ENCODE measurements around the gene PPFIA1. TPM values are rescaled to one million over a fixed set of nuclear protein-coding genes. Genes with fewer than 3 reads are reported as not detected.

PPFIA1 gene
- polyA plus RNA-seq, 1 of the 3 experiments (the other 2 are of a cell fraction): 37.4 TPM

DNA sequence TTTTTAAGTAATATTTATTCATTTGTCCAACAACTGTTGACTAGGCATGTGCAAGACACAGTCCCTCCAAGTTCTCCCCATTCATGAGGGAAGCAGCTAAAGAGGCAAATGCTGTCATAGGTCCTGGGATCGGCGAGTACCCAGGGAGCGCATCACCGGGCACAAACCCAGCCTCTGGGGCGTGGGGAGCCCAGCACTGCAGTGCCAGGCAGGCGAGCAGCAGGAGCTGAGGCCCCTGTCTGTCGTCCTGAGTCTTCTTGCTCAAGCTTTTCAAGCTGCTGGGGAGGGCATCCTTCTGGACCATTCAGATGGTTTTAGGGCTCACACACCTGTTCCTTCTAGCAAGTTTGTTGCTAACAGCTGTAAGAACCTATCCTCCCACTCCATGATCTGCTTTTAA is 62.1 kb downstream of the PPFIA1 start:
- H3K4me1 ChIP-seq (ENCODE audit: control insufficient read depth in 1 of 2, insufficient read depth in 2 of 2, low read depth in 1 of 2, low read length in 1 of 2): no peaks in the 10 kb centered on the region
- H2AFZ ChIP-seq (ENCODE audit: low read depth): no peak overlapping the region
- H3K36me3 ChIP-seq (replicated peaks in 1 of 2; ENCODE audit: control insufficient read depth in 1 of 2, insufficient read depth in 2 of 2, low read length in 1 of 2): peaks cover 63 to 76% of the 10 kb centered on the region in 2 experiments
- no peaks in the 10 kb centered on the region for H3F3A ChIP-seq (replicated peaks; ENCODE audit: insufficient read depth)
- 100% methylated on average over 3 of the region's 7 CpGs for WGBS (ENCODE audit: low lambda C conversion rate)
- no peaks in the 10 kb centered on the region for H3K79me2 ChIP-seq (ENCODE audit: insufficient read depth)
- no peaks in the 10 kb centered on the region for H3K27me3 ChIP-seq (ENCODE audit: insufficient read depth)
- H3K4me2 ChIP-seq: no peak overlapping the region
- no peak overlapping the region for H3K9ac ChIP-seq
- H3K9me2 ChIP-seq: no peaks in the 10 kb centered on the region
- no peaks in the 10 kb centered on the region for H3K9me3 ChIP-seq
- POLR2A ChIA-PET: no interaction called here
- CTCF ChIA-PET: interaction anchor here (1.0 kb wide), 1 partner anchor 46 kb away, joined by 3 read pairs; no protein-coding TSS in a partner anchor
- H4K20me1 ChIP-seq (ENCODE audit: insufficient read depth): no peaks in the 10 kb centered on the region
- TF ChIP-seq MXI1 (IDR thresholded peaks at IDR 0.05; ENCODE audit: low read depth, low read length) (no peak), TEAD4 (IDR thresholded peaks at IDR 0.05; ENCODE audit: borderline replicate concordance, insufficient read depth) (no peak), FOXJ3 (CRISPR knock-in tag; IDR thresholded peaks at IDR 0.05) (no peak), RFX5 (IDR thresholded peaks at IDR 0.05; ENCODE audit: low read length) (no peak), NRF1 (IDR thresholded peaks at IDR 0.05; ENCODE audit: low read depth, low read length) (no peak)
- TF ChIP-seq, protein P1, sequence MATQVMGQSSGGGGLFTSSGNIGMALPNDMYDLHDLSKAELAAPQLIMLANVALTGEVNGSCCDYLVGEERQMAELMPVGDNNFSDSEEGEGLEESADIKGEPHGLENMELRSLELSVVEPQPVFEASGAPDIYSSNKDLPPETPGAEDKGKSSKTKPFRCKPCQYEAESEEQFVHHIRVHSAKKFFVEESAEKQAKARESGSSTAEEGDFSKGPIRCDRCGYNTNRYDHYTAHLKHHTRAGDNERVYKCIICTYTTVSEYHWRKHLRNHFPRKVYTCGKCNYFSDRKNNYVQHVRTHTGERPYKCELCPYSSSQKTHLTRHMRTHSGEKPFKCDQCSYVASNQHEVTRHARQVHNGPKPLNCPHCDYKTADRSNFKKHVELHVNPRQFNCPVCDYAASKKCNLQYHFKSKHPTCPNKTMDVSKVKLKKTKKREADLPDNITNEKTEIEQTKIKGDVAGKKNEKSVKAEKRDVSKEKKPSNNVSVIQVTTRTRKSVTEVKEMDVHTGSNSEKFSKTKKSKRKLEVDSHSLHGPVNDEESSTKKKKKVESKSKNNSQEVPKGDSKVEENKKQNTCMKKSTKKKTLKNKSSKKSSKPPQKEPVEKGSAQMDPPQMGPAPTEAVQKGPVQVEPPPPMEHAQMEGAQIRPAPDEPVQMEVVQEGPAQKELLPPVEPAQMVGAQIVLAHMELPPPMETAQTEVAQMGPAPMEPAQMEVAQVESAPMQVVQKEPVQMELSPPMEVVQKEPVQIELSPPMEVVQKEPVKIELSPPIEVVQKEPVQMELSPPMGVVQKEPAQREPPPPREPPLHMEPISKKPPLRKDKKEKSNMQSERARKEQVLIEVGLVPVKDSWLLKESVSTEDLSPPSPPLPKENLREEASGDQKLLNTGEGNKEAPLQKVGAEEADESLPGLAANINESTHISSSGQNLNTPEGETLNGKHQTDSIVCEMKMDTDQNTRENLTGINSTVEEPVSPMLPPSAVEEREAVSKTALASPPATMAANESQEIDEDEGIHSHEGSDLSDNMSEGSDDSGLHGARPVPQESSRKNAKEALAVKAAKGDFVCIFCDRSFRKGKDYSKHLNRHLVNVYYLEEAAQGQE (IDR thresholded peaks at IDR 0.05; ENCODE audit: low read depth, low read length): no peak
- TF ChIP-seq, protein P2, sequence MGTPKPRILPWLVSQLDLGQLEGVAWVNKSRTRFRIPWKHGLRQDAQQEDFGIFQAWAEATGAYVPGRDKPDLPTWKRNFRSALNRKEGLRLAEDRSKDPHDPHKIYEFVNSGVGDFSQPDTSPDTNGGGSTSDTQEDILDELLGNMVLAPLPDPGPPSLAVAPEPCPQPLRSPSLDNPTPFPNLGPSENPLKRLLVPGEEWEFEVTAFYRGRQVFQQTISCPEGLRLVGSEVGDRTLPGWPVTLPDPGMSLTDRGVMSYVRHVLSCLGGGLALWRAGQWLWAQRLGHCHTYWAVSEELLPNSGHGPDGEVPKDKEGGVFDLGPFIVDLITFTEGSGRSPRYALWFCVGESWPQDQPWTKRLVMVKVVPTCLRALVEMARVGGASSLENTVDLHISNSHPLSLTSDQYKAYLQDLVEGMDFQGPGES (IDR thresholded peaks at IDR 0.05; ENCODE audit: low read depth, low read length): no peak
- TF ChIP-seq, protein P3, sequence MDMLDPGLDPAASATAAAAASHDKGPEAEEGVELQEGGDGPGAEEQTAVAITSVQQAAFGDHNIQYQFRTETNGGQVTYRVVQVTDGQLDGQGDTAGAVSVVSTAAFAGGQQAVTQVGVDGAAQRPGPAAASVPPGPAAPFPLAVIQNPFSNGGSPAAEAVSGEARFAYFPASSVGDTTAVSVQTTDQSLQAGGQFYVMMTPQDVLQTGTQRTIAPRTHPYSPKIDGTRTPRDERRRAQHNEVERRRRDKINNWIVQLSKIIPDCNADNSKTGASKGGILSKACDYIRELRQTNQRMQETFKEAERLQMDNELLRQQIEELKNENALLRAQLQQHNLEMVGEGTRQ (IDR thresholded peaks at IDR 0.05; ENCODE audit: borderline replicate concordance, low read depth, low read length): no peak
- H3K4me3 ChIP-seq (ENCODE audit: low read depth in 2 of 2, low read length in 1 of 2): no peak overlapping the region
- DNase-seq: no peak
- no peak overlapping the region for H3K27ac ChIP-seq (ENCODE audit: low read depth in 2 of 2, low read length in 1 of 2)

DNA sequence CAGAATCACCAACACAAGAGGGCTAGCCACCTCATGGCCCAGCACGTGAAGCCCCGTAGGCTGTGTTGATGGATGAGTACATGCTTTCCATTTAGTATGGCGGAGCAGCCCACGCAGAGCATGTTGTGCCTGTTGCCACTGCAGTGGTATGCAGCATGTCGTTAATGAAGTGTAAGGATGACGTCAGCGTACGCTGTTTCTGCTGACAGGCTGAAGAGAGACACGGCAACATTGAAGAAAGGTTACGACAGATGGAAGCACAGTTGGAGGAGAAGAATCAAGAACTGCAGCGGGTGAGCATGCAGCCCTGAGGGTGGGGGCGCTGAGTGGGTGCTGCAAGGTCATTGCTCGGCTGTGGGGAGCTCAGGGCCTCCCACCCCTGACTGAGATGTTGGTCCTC is 62.8 kb downstream of the PPFIA1 start:
- WGBS (ENCODE audit: low lambda C conversion rate): 96% methylated on average over 13 of the region's 13 CpGs
- H3K9me3 ChIP-seq: no peaks in the 10 kb centered on the region
- TF ChIP-seq POLR2AphosphoS5 (IDR thresholded peaks at IDR 0.05; ENCODE audit: low read depth, low read length): no peak
- no peak for TF ChIP-seq RFX5 (IDR thresholded peaks at IDR 0.05; ENCODE audit: low read length)
- TF ChIP-seq, protein P2 (IDR thresholded peaks at IDR 0.05; ENCODE audit: low read depth, low read length): no peak
- TF ChIP-seq FOXJ3 (CRISPR knock-in tag; IDR thresholded peaks at IDR 0.05): no peak
- TF ChIP-seq TAF1 (IDR thresholded peaks at IDR 0.05; ENCODE audit: borderline replicate concordance, low read depth, low read length): no peak
- no peak for TF ChIP-seq EZH2phosphoT487 (IDR thresholded peaks at IDR 0.05; ENCODE audit: borderline replicate concordance, low read depth)
- no peak for TF ChIP-seq ELF1 (IDR thresholded peaks at IDR 0.05)
- TF ChIP-seq FOXM1 (IDR thresholded peaks at IDR 0.05; ENCODE audit: low read depth): no peak
- TF ChIP-seq, protein P4, sequence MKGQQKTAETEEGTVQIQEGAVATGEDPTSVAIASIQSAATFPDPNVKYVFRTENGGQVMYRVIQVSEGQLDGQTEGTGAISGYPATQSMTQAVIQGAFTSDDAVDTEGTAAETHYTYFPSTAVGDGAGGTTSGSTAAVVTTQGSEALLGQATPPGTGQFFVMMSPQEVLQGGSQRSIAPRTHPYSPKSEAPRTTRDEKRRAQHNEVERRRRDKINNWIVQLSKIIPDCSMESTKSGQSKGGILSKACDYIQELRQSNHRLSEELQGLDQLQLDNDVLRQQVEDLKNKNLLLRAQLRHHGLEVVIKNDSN (IDR thresholded peaks at IDR 0.05; ENCODE audit: borderline replicate concordance, low read depth): no peak
- TF ChIP-seq GABPA (IDR thresholded peaks at IDR 0.05; ENCODE audit: low read depth): no peak
- TF ChIP-seq SMC3 (IDR thresholded peaks at IDR 0.05; ENCODE audit: low read depth, low read length): no peak
- TF ChIP-seq RXRA (IDR thresholded peaks at IDR 0.05; ENCODE audit: borderline replicate concordance, low read depth): no peak
- TF ChIP-seq, protein P3 (IDR thresholded peaks at IDR 0.05; ENCODE audit: borderline replicate concordance, low read depth, low read length): no peak
- no peak for TF ChIP-seq JUND (IDR thresholded peaks at IDR 0.05)
- TF ChIP-seq FOSL2 (IDR thresholded peaks at IDR 0.05; ENCODE audit: borderline replicate concordance, low read depth): no peak

More for the DNA sequence above, 62.8 kb downstream of the PPFIA1 start:
- H3K36me3 ChIP-seq (replicated peaks in 1 of 2; ENCODE audit: control insufficient read depth in 1 of 2, insufficient read depth in 2 of 2, low read length in 1 of 2): peaks cover 70 to 74% of the 10 kb centered on the region in 2 experiments
- no peaks in the 10 kb centered on the region for H3K27me3 ChIP-seq (ENCODE audit: insufficient read depth)
- H4K20me1 ChIP-seq (ENCODE audit: insufficient read depth): no peaks in the 10 kb centered on the region
- no peak overlapping the region for H3K4me2 ChIP-seq
- no peak overlapping the region for H2AFZ ChIP-seq (ENCODE audit: low read depth)
- POLR2A ChIA-PET: no interaction called here
- H3K4me1 ChIP-seq (ENCODE audit: control insufficient read depth in 1 of 2, insufficient read depth in 2 of 2, low read depth in 1 of 2, low read length in 1 of 2): no peaks in the 10 kb centered on the region
- CTCF ChIA-PET: no interaction called here
- no peak overlapping the region for H3K27ac ChIP-seq (ENCODE audit: low read depth in 2 of 2, low read length in 1 of 2)
- no peak for DNase-seq
- no peak overlapping the region for H3K9ac ChIP-seq
- H3K4me3 ChIP-seq (ENCODE audit: low read depth in 2 of 2, low read length in 1 of 2): no peak overlapping the region
- H3F3A ChIP-seq (replicated peaks; ENCODE audit: insufficient read depth): no peaks in the 10 kb centered on the region
- H3K79me2 ChIP-seq (ENCODE audit: insufficient read depth): no peaks in the 10 kb centered on the region
- no peaks in the 10 kb centered on the region for H3K9me2 ChIP-seq
